H9 (cell line): ENCODE measurements around the gene LTK. TPM values are rescaled to one million over a fixed set of nuclear protein-coding genes. Genes with fewer than 3 reads are reported as not detected.
A peak's percentile ranks its signal among the peaks of the same experiment; 100 is the strongest.

Experiments
- DNase-seq: peaks from one replicate; pipeline ENCODE4 v3.0.0-alpha.2; 2017
- H2AFZ ChIP-seq: one replicate; pipeline ENCODE4 v1.6.1; 2013; ENCODE audit warnings: mild to moderate bottlenecking, low read length, control low read depth, moderate library complexity
- H2AK5ac ChIP-seq: 2 replicates; pipeline ENCODE4 v1.6.1; 2013; ENCODE audit warnings: low read length, control low read depth, mixed read lengths; ENCODE audit not compliant: insufficient read length
- H2BK120ac ChIP-seq: one replicate; pipeline ENCODE4 v1.6.1; 2013; ENCODE audit warnings: low read depth, mild to moderate bottlenecking, low read length, control low read depth, inconsistent platforms; ENCODE audit not compliant: poor library complexity, severe bottlenecking
- H2BK12ac ChIP-seq: 2 replicates; pipeline ENCODE4 v1.6.1; 2013; ENCODE audit warnings: low read length, control low read depth, mixed read lengths, low read depth; ENCODE audit not compliant: insufficient read length
- H2BK15ac ChIP-seq: 2 replicates; pipeline ENCODE4 v1.6.1; 2013; ENCODE audit warnings: low read depth, low read length, control low read depth
- H2BK20ac ChIP-seq: one replicate; pipeline ENCODE4 v1.6.1; 2013; ENCODE audit warnings: low read depth, mild to moderate bottlenecking, low read length, control low read depth, inconsistent platforms; ENCODE audit not compliant: poor library complexity, severe bottlenecking
- H2BK5ac ChIP-seq: 2 replicates; pipeline ENCODE4 v1.6.1; 2013; ENCODE audit warnings: low read length, control low read depth, mixed read lengths; ENCODE audit not compliant: insufficient read length
- H3K14ac ChIP-seq: 2 replicates; pipeline ENCODE4 v1.6.1; 2013; ENCODE audit warnings: low read length, control low read depth; ENCODE audit not compliant: insufficient read depth
- H3K18ac ChIP-seq: 2 replicates; pipeline ENCODE4 v1.6.1; 2013; ENCODE audit warnings: low read depth, mild to moderate bottlenecking, mixed read lengths, low read length, control low read depth; ENCODE audit not compliant: insufficient read length
- H3K23ac ChIP-seq: 2 replicates; pipeline ENCODE4 v1.6.1; 2013; ENCODE audit warnings: low read length, control low read depth, mixed read lengths, low read depth; ENCODE audit not compliant: insufficient read length
- H3K23me2 ChIP-seq: 2 replicates; pipeline ENCODE4 v1.6.1; 2013; ENCODE audit warnings: low read depth, mild to moderate bottlenecking, mixed read lengths, low read length, control low read depth; ENCODE audit not compliant: insufficient read length, poor library complexity, severe bottlenecking
- H3K27ac ChIP-seq: 2 replicates; pipeline ENCODE4 v1.5.1; 2013; ENCODE audit warnings: low read length, control low read depth, mixed read lengths, low read depth; ENCODE audit not compliant: insufficient read length
- H3K27me3 ChIP-seq: 2 replicates; pipeline ENCODE4 v1.6.1; 2013; ENCODE audit warnings: low read length, control low read depth, inconsistent platforms; ENCODE audit not compliant: insufficient read depth
- H3K4ac ChIP-seq: 2 replicates; pipeline ENCODE4 v1.6.1; 2013; ENCODE audit warnings: low read depth, mild to moderate bottlenecking, control low read depth, inconsistent platforms, low read length, moderate library complexity
- H3K4me1 ChIP-seq: 2 replicates; pipeline ENCODE4 v1.6.1; 2013; ENCODE audit warnings: low read length, control low read depth, inconsistent platforms; ENCODE audit not compliant: insufficient read depth
- H3K4me2 ChIP-seq: 2 replicates; pipeline ENCODE4 v1.6.1; 2013; ENCODE audit warnings: low read length, control low read depth, mixed read lengths; ENCODE audit not compliant: insufficient read length, insufficient read depth
- H3K56ac ChIP-seq: 2 replicates; pipeline ENCODE4 v1.6.1; 2013; ENCODE audit warnings: low read depth, mild to moderate bottlenecking, mixed read lengths, low read length, control low read depth; ENCODE audit not compliant: insufficient read length
- H3K79me1 ChIP-seq: 2 replicates; pipeline ENCODE4 v1.6.1; 2013; ENCODE audit warnings: low read depth, mild to moderate bottlenecking, moderate library complexity, low read length, control low read depth, inconsistent platforms; ENCODE audit not compliant: insufficient read depth, poor library complexity, severe bottlenecking
- H3K79me2 ChIP-seq: 2 replicates; pipeline ENCODE4 v1.6.1; 2013; ENCODE audit warnings: low read length, control low read depth, inconsistent platforms; ENCODE audit not compliant: insufficient read depth
- H3K9ac ChIP-seq: 2 replicates; pipeline ENCODE4 v1.6.1; 2013; ENCODE audit warnings: low read length, control low read depth, mixed read lengths; ENCODE audit not compliant: insufficient read length; ENCODE audit errors: extremely low read depth
- H3K9me3 ChIP-seq: one replicate; pipeline ENCODE4 v1.6.1; 2013; ENCODE audit warnings: low read depth, low read length, inconsistent platforms; ENCODE audit not compliant: control insufficient read depth
- H3T11ph ChIP-seq: one replicate; pipeline ENCODE4 v1.6.1; 2013; ENCODE audit warnings: mild to moderate bottlenecking, low read length, control low read depth, inconsistent platforms
- H4K20me1 ChIP-seq: one replicate; pipeline ENCODE4 v1.6.1; 2013; ENCODE audit not compliant: control insufficient read depth, insufficient read length, insufficient read depth
- H4K5ac ChIP-seq: 2 replicates; pipeline ENCODE4 v1.6.1; 2013; ENCODE audit warnings: low read depth, mild to moderate bottlenecking, mixed read lengths, low read length, control low read depth; ENCODE audit not compliant: insufficient read length
- H4K8ac ChIP-seq: replicated peaks from 2 replicates; pipeline ENCODE4 v1.6.1; 2013; ENCODE audit warnings: low read length, control low read depth, mixed read lengths, low read depth; ENCODE audit not compliant: insufficient read length
- H4K91ac ChIP-seq: 2 replicates; pipeline ENCODE4 v1.6.1; 2013; ENCODE audit warnings: low read depth, mild to moderate bottlenecking, moderate library complexity, mixed read lengths, low read length, control low read depth; ENCODE audit not compliant: insufficient read length
- H3K27ac Mint-ChIP-seq, 3 experiments: 2 replicates in 2 of 3; 3 replicates in 1 of 3; pipeline ENCODE4 v1.8.0; 2020 to 2021; ENCODE audit warnings: mixed read lengths in 3 of 3, mild to moderate bottlenecking in 1 of 3, moderate library complexity in 1 of 3
- H3K27me3 Mint-ChIP-seq: 2 replicates; pipeline ENCODE4 v1.8.0; 2021; ENCODE audit warnings: low read depth, mild to moderate bottlenecking, moderate library complexity, mixed read lengths
- H3K36me3 Mint-ChIP-seq, 3 experiments: 2 replicates in 2 of 3; 3 replicates in 1 of 3; pipeline ENCODE4 v1.8.0; 2020 to 2021; ENCODE audit warnings: low read depth in 3 of 3, mixed read lengths in 3 of 3; ENCODE audit not compliant: insufficient read depth in 1 of 3
- H3K4me1 Mint-ChIP-seq, 2 experiments: 2 replicates each; pipeline ENCODE4 v1.8.0; 2020; ENCODE audit warnings: mixed read lengths in 2 of 2
- H3K4me3 Mint-ChIP-seq, 2 experiments: 2 replicates in 1 of 2; 3 replicates in 1 of 2; pipeline ENCODE4 v1.8.0; 2020 to 2021; ENCODE audit warnings: mild to moderate bottlenecking in 2 of 2, mixed read lengths in 2 of 2, moderate library complexity in 1 of 2
- H3K9me3 Mint-ChIP-seq, 2 experiments: 2 replicates in 1 of 2; 3 replicates in 1 of 2; pipeline ENCODE4 v1.8.0; 2020; ENCODE audit warnings: mild to moderate bottlenecking in 2 of 2, mixed read lengths in 2 of 2, moderate library complexity in 1 of 2
- WGBS: extraction: QIAGEN DNeasy Blood & Tissue Kit; methylation state at CpG from one replicate; pipeline ENCODE4 v1.1.7; 2013; ENCODE audit warnings: missing lambda C conversion rate, low lambda C conversion rate, mixed read lengths; ENCODE audit not compliant: insufficient read length; ENCODE audit errors: extremely low coverage; 5-methylcytosine and 5-hydroxymethylcytosine counted together
- total RNA-seq: library from RNA; stranded (reverse); gene quantifications from 2 replicates; pipeline ENCODE4 v1.2.1, GENCODE V29; 2021
- TF ChIP-seq, protein P1 (sequence below): fragments of 200-600 bp; sonication (generic); conservative IDR thresholded peaks from 3 replicates; pipeline ENCODE4 v1.8.0; 2021; ENCODE audit warnings: antibody characterized with exemption, mild to moderate bottlenecking

The LTK gene
- total RNA-seq, 1 experiment from 2014 or later = 0.31 TPM

DNA sequence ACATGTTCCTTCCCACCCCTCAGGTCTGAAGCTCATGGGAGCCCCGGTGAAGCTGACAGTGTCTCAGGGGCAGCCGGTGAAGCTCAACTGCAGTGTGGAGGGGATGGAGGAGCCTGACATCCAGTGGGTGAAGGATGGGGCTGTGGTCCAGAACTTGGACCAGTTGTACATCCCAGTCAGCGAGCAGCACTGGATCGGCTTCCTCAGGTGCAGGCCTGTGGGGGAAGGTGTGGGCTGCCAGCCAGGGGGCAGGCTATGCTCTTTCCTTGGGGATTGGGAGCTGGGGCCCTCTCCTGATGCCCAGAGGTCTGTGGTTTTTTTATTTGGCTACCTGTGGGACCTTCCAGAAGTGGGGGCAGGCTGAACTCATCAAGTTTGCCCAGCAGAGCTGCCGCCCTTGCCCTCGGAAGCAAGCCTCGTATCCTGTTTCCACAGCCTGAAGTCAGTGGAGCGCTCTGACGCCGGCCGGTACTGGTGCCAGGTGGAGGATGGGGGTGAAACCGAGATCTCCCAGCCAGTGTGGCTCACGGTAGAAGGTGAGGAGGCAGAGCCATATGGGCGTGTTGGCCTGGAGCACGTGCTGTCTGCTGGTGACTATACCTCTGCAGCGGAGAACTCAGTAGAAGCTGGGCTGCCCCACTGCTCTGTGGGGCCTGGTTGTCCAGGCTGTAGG, 47.6 kb upstream of the LTK start:
- Histone ChIP-seq H4K20me1 (no peaks in the 10 kb centered on the region), H3K14ac (no peak overlapping the region; the same call in 1 of the 2 replicates), H3K18ac (peak overlapping the region; percentile 44), H2BK12ac (no peak overlapping the region), H3K56ac (no peak overlapping the region), H3K27ac (no peak overlapping the region), H2AFZ (no peak overlapping the region), H2BK15ac (no peak overlapping the region), H2AK5ac (no peak overlapping the region), H3K9me3 (no peaks in the 10 kb centered on the region), H3K4ac (no peak overlapping the region), H3K4me1 (peaks cover 26% of the 10 kb centered on the region; the same call in 1 of the 2 replicates), H3T11ph (no peak overlapping the region), H3K23me2 (peaks cover 15% of the 10 kb centered on the region), H3K79me1 (no peaks in the 10 kb centered on the region), H3K4me2 (no peak overlapping the region), H2BK120ac (no peak overlapping the region), H3K23ac (no peak overlapping the region), H4K5ac (no peak overlapping the region), H2BK20ac (no peak overlapping the region), H3K79me2 (no peaks in the 10 kb centered on the region; the same call in 1 of the 2 replicates), H3K27me3 (no peaks in the 10 kb centered on the region), H4K8ac (no peak overlapping the region), H2BK5ac (no peak overlapping the region), H3K9ac (no peak overlapping the region), H4K91ac (no peak overlapping the region)
- H3K4me3 Mint-ChIP-seq = peak overlapping the region; percentile 85 to 88
- H3K27ac Mint-ChIP-seq = peak overlapping the region; percentile 92 to 97 (median 95); a peak in 5 of 7 replicates
- TF ChIP-seq, protein P1, sequence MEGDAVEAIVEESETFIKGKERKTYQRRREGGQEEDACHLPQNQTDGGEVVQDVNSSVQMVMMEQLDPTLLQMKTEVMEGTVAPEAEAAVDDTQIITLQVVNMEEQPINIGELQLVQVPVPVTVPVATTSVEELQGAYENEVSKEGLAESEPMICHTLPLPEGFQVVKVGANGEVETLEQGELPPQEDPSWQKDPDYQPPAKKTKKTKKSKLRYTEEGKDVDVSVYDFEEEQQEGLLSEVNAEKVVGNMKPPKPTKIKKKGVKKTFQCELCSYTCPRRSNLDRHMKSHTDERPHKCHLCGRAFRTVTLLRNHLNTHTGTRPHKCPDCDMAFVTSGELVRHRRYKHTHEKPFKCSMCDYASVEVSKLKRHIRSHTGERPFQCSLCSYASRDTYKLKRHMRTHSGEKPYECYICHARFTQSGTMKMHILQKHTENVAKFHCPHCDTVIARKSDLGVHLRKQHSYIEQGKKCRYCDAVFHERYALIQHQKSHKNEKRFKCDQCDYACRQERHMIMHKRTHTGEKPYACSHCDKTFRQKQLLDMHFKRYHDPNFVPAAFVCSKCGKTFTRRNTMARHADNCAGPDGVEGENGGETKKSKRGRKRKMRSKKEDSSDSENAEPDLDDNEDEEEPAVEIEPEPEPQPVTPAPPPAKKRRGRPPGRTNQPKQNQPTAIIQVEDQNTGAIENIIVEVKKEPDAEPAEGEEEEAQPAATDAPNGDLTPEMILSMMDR = no peak
- peaks cover 71 to 74% of the 10 kb centered on the region in 2 experiments for H3K4me1 Mint-ChIP-seq
- peaks cover 16 to 30% (median 26%) of the 10 kb centered on the region in 3 experiments; a peak in 6 of 7 replicates for H3K36me3 Mint-ChIP-seq
- no peaks in the 10 kb centered on the region; a peak in 1 of 5 replicates for H3K9me3 Mint-ChIP-seq
- no peaks in the 10 kb centered on the region for H3K27me3 Mint-ChIP-seq
- no peak for DNase-seq
- WGBS = no CpG with 5 or more reads among the region's 16 CpGs
